NCI-H146 (cell line): Measurements from ENCODE around the gene KPNB1.
"Not testable (repeated sequence)": the region's sequence is repeated elsewhere in the genome, so short reads cannot be mapped to it uniquely, and the experiment has no call there.

Experiments
- DNase-seq: peaks from one replicate; lab custom pipeline; 2025; lab: John Stamatoyannopoulos, UW

KPNB1 gene

GRCh38 chr17:47676510-47677165 lies 26.9 kb downstream of the KPNB1 start:
- peak; percentile 30 for DNase-seq

GRCh38 chr17:47678196-47678595 lies 28.5 kb downstream of the KPNB1 start:
- DNase-seq = no peak

GRCh38 chr17:47682138-47682537 lies 32.4 kb downstream of the KPNB1 start:
- no peak for DNase-seq

- not testable (repeated sequence) for DNase-seq
These were observed 33.0 kb downstream of the KPNB1 start for GRCh38 chr17:47682727-47683126.

- DNase-seq = no peak
These were observed 34.3 kb downstream of the KPNB1 start for GRCh38 chr17:47684025-47684424.

- DNase-seq = no peak
These were observed 34.9 kb downstream of the KPNB1 start for GRCh38 chr17:47684535-47685193.

GRCh38 chr17:47685556-47686275 lies 36.0 kb downstream of the KPNB1 start:
- no peak for DNase-seq

- DNase-seq = no peak
These were observed 36.5 kb downstream of the KPNB1 start for GRCh38 chr17:47686276-47686635.

- DNase-seq = no peak
These were observed 37.1 kb downstream of the KPNB1 start for GRCh38 chr17:47686664-47687327.

- DNase-seq = no peak
These were observed 37.6 kb downstream of the KPNB1 start for GRCh38 chr17:47687328-47687690.

- no peak for DNase-seq
These were observed 38.0 kb downstream of the KPNB1 start for GRCh38 chr17:47687748-47688147.

- DNase-seq = no peak
These were observed 40.4 kb downstream of the KPNB1 start for GRCh38 chr17:47690121-47690520.

- DNase-seq = no peak
These were observed 42.6 kb downstream of the KPNB1 start for GRCh38 chr17:47692137-47692894.

- peak; percentile 46 for DNase-seq
These were observed 43.4 kb downstream of the KPNB1 start for GRCh38 chr17:47692895-47693730.

- peak; percentile 73 for DNase-seq
These were observed 44.2 kb downstream of the KPNB1 start, which contains the start of gene TBKBP1 for GRCh38 chr17:47693731-47694580. TSS of gene TBKBP1 (plus strand) at chr17:47694161. CDS start at chr17:47696113, 1,952 bp downstream.

GRCh38 chr17:47694581-47695428 lies 45.1 kb downstream of the KPNB1 start:
- DNase-seq = peak; percentile 43

GRCh38 chr17:47695429-47696376 lies 46.0 kb downstream of the KPNB1 start:
- no peak for DNase-seq
